Measurements from ENCODE around the gene U2AF1L4.
"Not testable (repeated sequence)": the region's sequence is repeated elsewhere in the genome, so short reads cannot be mapped to it uniquely, and the experiment has no call there.

DNA sequence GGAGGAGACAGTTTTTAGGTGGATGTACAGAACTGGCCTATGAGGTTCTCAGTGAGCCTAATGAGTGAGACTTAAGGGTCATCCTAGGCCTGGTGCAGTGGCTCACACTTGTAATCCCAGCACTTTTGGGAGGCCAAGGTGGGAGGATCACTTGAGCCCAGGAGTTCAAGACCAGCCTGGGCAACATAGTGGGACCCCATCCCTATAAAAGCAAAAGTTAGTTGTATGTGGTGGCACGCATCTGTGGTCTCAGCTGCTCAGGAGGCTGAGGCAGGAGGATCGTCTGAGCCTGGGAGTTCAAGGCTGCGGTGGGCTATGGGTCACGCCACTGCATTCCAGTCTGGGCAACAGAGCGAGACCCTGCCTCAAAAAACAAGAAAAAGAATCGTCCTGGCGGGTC, 21.1 kb downstream of the U2AF1L4 start:
- TF ChIP-seq MAZ (IDR thresholded peaks at IDR 0.05; ENCODE audit: borderline replicate concordance, low read depth, low read length); SMC3 (IDR thresholded peaks at IDR 0.05; ENCODE audit: low read depth, low read length); POLR2A (IDR thresholded peaks at IDR 0.05; ENCODE audit: low read depth, low read length); CTCF (conservative IDR thresholded peaks at IDR 0.05; ENCODE audit: low read depth, low read length); BHLHE40 (IDR thresholded peaks at IDR 0.05; ENCODE audit: low read depth, low read length); RFX5 (IDR thresholded peaks at IDR 0.05; ENCODE audit: low read depth, low read length): not testable (repeated sequence)
- TF ChIP-seq, protein P1, sequence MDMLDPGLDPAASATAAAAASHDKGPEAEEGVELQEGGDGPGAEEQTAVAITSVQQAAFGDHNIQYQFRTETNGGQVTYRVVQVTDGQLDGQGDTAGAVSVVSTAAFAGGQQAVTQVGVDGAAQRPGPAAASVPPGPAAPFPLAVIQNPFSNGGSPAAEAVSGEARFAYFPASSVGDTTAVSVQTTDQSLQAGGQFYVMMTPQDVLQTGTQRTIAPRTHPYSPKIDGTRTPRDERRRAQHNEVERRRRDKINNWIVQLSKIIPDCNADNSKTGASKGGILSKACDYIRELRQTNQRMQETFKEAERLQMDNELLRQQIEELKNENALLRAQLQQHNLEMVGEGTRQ (IDR thresholded peaks at IDR 0.05; ENCODE audit: low read depth, low read length), result not testable (repeated sequence)
